Measurements from ENCODE around the gene CTBP2.

DNA sequence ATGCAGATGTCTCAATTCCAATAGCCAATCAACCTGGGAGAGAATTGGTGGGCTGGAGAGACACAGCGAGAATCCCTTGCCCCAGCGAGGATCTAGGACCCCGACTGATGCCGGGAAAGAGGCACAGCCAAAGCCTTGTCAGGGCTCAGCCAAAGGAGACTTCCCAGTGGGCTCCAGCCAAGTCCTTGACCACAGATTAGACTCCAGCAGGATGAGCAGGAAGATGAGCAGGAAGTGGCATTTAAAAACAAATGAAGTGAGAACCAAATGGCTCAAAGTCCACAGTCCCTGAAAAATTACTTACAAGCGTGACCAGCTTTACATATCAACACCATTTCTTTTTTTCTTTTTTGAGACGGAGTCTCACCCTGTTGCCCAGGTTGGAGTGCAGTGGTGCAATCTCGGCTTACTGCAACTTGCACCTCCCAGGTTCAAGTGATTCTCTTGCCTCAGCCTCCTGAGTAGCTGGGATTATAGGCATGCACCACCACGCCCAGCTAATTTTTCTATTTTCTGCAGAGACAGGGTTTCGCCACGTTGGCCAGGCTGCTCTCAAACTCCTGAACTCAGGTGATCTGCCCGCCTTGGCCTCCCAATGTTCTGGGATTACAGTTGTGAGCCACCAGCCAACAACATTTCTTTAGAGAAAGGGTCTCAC lies 40.2 kb downstream of the CTBP2 start:
- TF ChIP-seq EZH2phosphoT487 (conservative IDR thresholded peaks at IDR 0.05; ENCODE audit: low read length) = no peak
- TF ChIP-seq, protein P1, sequence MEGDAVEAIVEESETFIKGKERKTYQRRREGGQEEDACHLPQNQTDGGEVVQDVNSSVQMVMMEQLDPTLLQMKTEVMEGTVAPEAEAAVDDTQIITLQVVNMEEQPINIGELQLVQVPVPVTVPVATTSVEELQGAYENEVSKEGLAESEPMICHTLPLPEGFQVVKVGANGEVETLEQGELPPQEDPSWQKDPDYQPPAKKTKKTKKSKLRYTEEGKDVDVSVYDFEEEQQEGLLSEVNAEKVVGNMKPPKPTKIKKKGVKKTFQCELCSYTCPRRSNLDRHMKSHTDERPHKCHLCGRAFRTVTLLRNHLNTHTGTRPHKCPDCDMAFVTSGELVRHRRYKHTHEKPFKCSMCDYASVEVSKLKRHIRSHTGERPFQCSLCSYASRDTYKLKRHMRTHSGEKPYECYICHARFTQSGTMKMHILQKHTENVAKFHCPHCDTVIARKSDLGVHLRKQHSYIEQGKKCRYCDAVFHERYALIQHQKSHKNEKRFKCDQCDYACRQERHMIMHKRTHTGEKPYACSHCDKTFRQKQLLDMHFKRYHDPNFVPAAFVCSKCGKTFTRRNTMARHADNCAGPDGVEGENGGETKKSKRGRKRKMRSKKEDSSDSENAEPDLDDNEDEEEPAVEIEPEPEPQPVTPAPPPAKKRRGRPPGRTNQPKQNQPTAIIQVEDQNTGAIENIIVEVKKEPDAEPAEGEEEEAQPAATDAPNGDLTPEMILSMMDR (IDR thresholded peaks at IDR 0.05; ENCODE audit: insufficient read depth, low read length, poor library complexity, severe bottlenecking) = no peak
